ENCODE measurements around the gene TRPV4.

GRCh38 chr12:109781668-109782325 is 51.4 kb downstream of the TRPV4 start:
- TF ChIP-seq GATA2 (IDR thresholded peaks at IDR 0.05; ENCODE audit: low read depth, low read length), result no peak
- TF ChIP-seq GATA3 (IDR thresholded peaks at IDR 0.05; ENCODE audit: low read depth, low read length), result no peak

All from SH-SY5Y (cell line).